Tibial nerve (tissue), 4 donors: ENCODE results near the gene CKS1B. TPM values are rescaled to one million over a fixed set of nuclear protein-coding genes. Genes with fewer than 3 reads are reported as not detected.

Experiments
- DNase-seq, 2 donors: peaks; one replicate each; pipeline ENCODE4 v3.0.0-alpha.2; 2019; ENCODE audit warnings: low spot score in 2 of 2
- H3K27ac ChIP-seq, 4 donors: fragments of 200-600 bp; sonication (generic) in 3 of 4; one replicate each; pipeline ENCODE4 v1.5.1; 2017 to 2019; ENCODE audit warnings: mild to moderate bottlenecking in 1 of 4
- H3K27me3 ChIP-seq, 2 donors: fragments of 200-600 bp; sonication (generic) in 1 of 2; one replicate each; pipeline versions ENCODE4 v1.5.1 to v1.6.0; 2017 to 2019
- H3K36me3 ChIP-seq, 3 donors: fragments of 200-600 bp; sonication (generic); one replicate each; pipeline ENCODE4 v1.5.1; 2018 to 2019
- H3K4me1 ChIP-seq, 4 donors: fragments of 200-600 bp; sonication (generic) in 3 of 4; one replicate each; pipeline ENCODE4 v1.5.1; 2017 to 2019
- H3K4me3 ChIP-seq, 4 donors: fragments of 200-600 bp; sonication (generic) in 3 of 4; one replicate each; pipeline ENCODE4 v1.5.1; 2017 to 2019; ENCODE audit warnings: mild to moderate bottlenecking in 1 of 4, moderate library complexity in 1 of 4
- H3K9me3 ChIP-seq, 4 donors: fragments of 200-600 bp; sonication (generic) in 3 of 4; one replicate each; pipeline ENCODE4 v1.5.1; 2017 to 2019
- CTCF ChIP-seq, 5 experiments: fragments of 200-600 bp in 3 of 5; fragments of 450-650 bp in 2 of 5; sonication (generic) in 3 of 5; IDR thresholded peaks; one replicate each; pipeline ENCODE4 v1.5.1; 2016 to 2019; ENCODE audit warnings: antibody characterized with exemption in 5 of 5, mild to moderate bottlenecking in 3 of 5, moderate library complexity in 2 of 5
- EP300 ChIP-seq, 2 donors: sonication (generic); formaldehyde crosslinking; IDR thresholded peaks; one replicate each; pipeline ENCODE4 v1.6.1; 2017; ENCODE audit warnings: antibody characterized with exemption in 2 of 2, mild to moderate bottlenecking in 1 of 2
- POLR2A ChIP-seq, 2 donors: fragments of 450-650 bp; IDR thresholded peaks; one replicate each; pipeline ENCODE4 v1.6.1; 2017; ENCODE audit warnings: antibody characterized with exemption in 2 of 2, mild to moderate bottlenecking in 2 of 2, moderate library complexity in 2 of 2
- WGBS, 2 donors: methylation state at CpG; one replicate each; pipeline ENCODE4 v1.1.5; 2018; 5-methylcytosine and 5-hydroxymethylcytosine counted together
- total RNA-seq, 4 donors: library from RNA; depleted of rRNA; stranded (reverse); fragments of >200 nt; gene quantifications; one replicate each; pipeline ENCODE4 v1.1.0, GENCODE V29; 2016

The CKS1B gene
- total RNA-seq, 4 donors from 2014 or later, result 35.2 to 40.5 (median 37.3) TPM

DNA sequence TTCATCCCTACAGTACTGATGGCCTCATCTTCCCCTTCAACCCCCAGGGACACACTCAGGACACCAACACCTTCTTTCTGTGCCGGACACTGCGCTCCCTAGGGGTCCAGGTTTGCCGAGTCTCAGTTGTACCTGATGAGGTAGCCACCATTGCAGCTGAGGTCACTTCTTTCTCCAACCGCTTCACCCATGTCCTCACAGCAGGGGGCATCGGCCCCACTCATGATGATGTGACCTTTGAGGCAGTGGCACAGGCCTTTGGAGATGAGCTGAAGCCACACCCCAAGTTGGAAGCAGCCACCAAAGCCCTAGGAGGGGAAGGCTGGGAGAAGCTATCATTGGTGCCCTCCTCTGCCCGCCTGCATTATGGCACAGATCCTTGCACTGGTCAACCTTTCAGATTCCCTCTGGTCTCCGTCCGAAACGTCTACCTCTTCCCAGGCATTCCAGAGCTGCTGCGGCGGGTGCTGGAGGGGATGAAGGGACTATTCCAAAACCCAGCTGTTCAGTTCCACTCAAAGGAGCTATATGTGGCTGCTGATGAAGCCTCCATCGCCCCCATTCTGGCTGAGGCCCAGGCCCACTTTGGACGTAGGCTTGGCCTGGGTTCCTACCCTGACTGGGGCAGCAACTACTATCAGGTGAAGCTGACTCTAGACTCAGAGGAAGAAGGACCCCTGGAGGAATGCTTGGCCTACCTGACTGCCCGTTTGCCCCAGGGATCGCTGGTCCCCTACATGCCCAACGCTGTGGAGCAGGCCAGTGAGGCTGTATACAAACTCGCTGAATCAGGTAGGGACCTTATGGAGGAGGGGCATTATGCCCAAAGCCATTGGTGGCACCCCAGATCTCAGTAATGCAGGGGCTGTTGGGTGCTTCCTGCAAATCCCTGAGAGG lies 13.8 kb downstream of the CKS1B start:
- H3K36me3 ChIP-seq, result peaks cover 0 to 69% (median 0%) of the 10 kb centered on the region in 3 donors
- TF ChIP-seq POLR2A (IDR thresholded peaks at IDR 0.05) (no peak), EP300 (IDR thresholded peaks at IDR 0.05) (no peak), CTCF (IDR thresholded peaks at IDR 0.05) (no peak)
- H3K4me1 ChIP-seq, result peaks cover 3 to 21% (median 9%) of the 10 kb centered on the region in 4 donors
- no peak overlapping the region for H3K27ac ChIP-seq
- WGBS, 2 donors, result 86 to 87% methylated on average over 17 of the region's 17 CpGs
- H3K27me3 ChIP-seq, result no peaks in the 10 kb centered on the region
- H3K9me3 ChIP-seq, result no peaks in the 10 kb centered on the region
- H3K4me3 ChIP-seq, result no peak overlapping the region
- DNase-seq, result no peak

DNA sequence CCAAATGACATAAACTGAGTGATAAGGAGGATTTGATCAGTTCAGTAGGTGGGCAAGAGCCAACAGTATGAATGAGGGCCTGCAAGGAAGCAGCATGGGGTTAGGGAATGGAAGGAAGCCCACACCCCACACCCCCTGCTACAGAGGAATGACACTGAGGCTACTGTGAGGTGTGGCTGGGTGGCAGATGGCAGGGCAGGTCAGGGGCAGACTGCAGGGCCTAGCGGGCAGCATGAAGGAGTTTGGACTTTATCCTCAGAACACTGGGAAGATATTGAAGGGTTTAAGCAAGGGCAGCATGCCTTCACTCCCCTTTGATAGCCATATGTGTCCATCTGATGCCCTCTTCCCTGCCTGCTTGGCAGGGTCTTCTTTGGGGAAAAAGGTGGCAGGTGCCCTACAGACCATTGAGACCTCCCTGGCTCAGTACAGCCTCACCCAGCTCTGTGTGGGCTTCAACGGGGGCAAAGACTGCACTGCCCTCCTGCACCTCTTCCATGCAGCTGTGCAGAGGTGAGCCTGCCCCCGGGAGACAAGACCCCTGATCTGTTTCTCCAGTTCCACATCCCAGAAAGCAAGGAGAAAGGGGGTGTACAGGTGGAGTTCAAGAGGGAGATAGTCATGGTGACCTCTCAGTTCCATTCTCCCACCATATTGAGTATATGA lies 14.8 kb downstream of the CKS1B start:
- WGBS, 2 donors, result 75 to 84% methylated on average over 3 of the region's 3 CpGs
- H3K4me3 ChIP-seq, result no peak overlapping the region
- peaks cover 0 to 73% (median 0%) of the 10 kb centered on the region in 3 donors for H3K36me3 ChIP-seq
- no peaks in the 10 kb centered on the region for H3K27me3 ChIP-seq
- TF ChIP-seq POLR2A (IDR thresholded peaks at IDR 0.05) (no peak), CTCF (IDR thresholded peaks at IDR 0.05) (no peak), EP300 (IDR thresholded peaks at IDR 0.05) (no peak)
- no peaks in the 10 kb centered on the region for H3K9me3 ChIP-seq
- no peak for DNase-seq
- no peak overlapping the region for H3K27ac ChIP-seq
- H3K4me1 ChIP-seq, result peaks cover 0 to 12% (median 3%) of the 10 kb centered on the region in 4 donors

DNA sequence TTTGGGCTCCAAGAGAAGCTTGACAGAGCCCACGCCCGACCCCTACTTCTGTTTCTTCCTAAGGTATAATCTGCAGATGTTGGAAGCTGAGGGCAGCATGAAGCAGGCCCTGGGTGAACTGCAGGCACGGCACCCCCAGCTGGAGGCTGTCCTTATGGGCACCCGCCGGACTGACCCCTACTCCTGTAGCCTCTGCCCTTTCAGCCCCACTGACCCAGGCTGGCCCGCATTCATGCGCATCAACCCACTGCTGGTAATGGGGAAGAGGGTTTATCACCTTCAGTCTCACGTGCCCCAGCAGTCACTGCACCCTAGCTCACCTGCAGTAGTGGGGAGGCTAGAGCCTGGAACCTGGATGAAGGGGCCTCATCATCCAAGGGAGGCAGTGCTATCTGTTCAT lies 15.8 kb downstream of the CKS1B start:
- DNase-seq, result no peak
- H3K27ac ChIP-seq, result no peak overlapping the region
- H3K9me3 ChIP-seq, result no peaks in the 10 kb centered on the region
- TF ChIP-seq POLR2A (IDR thresholded peaks at IDR 0.05) (no peak), EP300 (IDR thresholded peaks at IDR 0.05) (no peak), CTCF (IDR thresholded peaks at IDR 0.05) (no peak)
- H3K36me3 ChIP-seq, result peaks cover 0 to 73% (median 0%) of the 10 kb centered on the region in 3 donors
- H3K27me3 ChIP-seq, result no peaks in the 10 kb centered on the region
- H3K4me1 ChIP-seq, result peaks cover 0 to 5% (median 0%) of the 10 kb centered on the region in 4 donors
- 90 to 91% methylated on average over 8 of the region's 8 CpGs for WGBS, 2 donors
- no peak overlapping the region for H3K4me3 ChIP-seq

GRCh38 chr1:154992721-154993571 lies 18.5 kb downstream of the CKS1B start:
- WGBS, 2 donors, result 79 to 83% methylated on average over 13 to 14 of the region's 14 CpGs
- H3K36me3 ChIP-seq, result peaks cover 0 to 55% (median 0%) of the 10 kb centered on the region in 3 donors
- peaks cover 0 to 16% (median 0%) of the 10 kb centered on the region in 4 donors for H3K4me1 ChIP-seq
- DNase-seq, result no peak
- H3K9me3 ChIP-seq, result no peaks in the 10 kb centered on the region
- H3K27ac ChIP-seq, result no peak overlapping the region
- no peak overlapping the region for H3K4me3 ChIP-seq
- no peaks in the 10 kb centered on the region for H3K27me3 ChIP-seq
- TF ChIP-seq EP300 (IDR thresholded peaks at IDR 0.05) (no peak), POLR2A (IDR thresholded peaks at IDR 0.05) (no peak), CTCF (IDR thresholded peaks at IDR 0.05) (no peak)
